GM18861 (cell line): ENCODE data around the gene MLXIP.
"Not testable (repeated sequence)": the region's sequence is repeated elsewhere in the genome, so short reads cannot be mapped to it uniquely, and the experiment has no call there.

Experiments
- ATAC-seq: cut with Tn5 transposase; IDR thresholded peaks from one replicate; pipeline ENCODE4 v1.9.1; 2021; ENCODE audit not compliant: unreplicated experiment

The MLXIP gene

GRCh38 chr12:122094137-122094734 lies 15.7 kb downstream of the MLXIP start:
- no peak for ATAC-seq

DNA sequence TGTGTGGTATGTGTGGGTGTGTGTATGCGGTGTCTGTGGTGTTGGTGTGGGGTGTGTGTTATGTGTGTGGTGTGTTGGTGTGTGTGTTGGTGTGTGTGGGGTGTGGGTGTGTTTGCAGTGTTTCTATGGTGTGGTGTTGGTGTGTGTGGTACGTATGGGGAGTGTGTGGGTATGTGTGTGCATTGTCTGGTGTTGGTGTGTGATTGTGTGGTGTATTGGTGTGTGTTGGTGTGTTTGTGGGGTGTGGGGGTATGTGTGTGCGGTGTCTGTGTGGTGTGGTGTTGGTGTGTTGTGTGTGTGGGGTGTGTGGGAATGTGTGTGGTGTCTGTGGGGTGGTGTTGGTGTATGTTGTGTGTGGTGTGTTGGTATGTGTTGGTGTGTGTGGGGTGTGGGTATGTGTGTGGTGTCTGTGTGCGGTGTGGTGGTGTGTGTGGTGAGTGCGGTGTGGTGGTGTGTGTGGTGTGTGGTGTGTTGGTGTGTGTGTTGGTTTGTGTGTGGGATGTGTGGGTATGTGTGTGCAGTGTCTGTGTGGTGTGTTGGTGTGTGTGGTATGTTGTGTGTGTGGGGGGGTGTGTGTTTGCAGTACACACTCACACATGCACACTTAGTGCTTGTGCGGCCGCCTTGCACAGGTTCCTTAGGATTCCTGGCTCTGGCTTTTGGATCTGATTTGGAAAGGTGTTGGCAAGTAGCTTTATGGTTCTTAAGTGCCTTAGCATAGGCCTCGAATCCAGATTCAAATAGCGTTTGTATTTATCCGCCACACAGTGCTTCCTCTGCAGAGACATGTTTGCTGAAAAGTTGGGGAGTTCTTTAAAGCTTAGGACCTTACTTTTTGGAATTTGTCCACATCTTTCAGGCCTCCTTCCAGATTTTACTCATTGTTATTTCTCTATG lies 16.4 kb downstream of the MLXIP start:
- ATAC-seq, result no peak

- ATAC-seq, result no peak
Observed at GRCh38 chr12:122096014-122096413, 17.5 kb downstream of the MLXIP start.

- no peak for ATAC-seq
Observed at GRCh38 chr12:122096591-122097149, 18.1 kb downstream of the MLXIP start.

DNA sequence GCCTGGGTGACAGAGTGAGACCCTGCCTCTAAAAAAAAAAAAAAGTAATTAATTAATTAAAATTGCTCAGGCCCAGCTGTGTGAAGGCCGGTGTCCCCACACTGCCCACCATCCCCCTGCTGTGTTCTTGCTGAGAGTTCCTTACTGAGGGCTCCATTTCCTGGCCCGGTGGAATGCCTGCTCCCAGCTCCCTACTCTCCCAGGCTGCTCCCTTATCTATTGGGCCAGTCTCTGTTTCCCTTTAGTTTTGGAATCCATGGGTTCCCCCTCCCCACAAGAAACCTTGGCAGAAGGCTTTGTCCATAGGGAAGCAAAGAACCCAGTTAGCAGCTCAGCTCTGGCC lies 19.0 kb downstream of the MLXIP start:
- no peak for ATAC-seq

- ATAC-seq, result no peak
Observed at GRCh38 chr12:122097927-122098756, 19.6 kb downstream of the MLXIP start.

GRCh38 chr12:122099280-122099749 lies 20.8 kb downstream of the MLXIP start:
- no peak for ATAC-seq

GRCh38 chr12:122099856-122100255 lies 21.3 kb downstream of the MLXIP start:
- no peak for ATAC-seq

- ATAC-seq, result no peak
Observed at GRCh38 chr12:122100568-122100967, 22.0 kb downstream of the MLXIP start.

DNA sequence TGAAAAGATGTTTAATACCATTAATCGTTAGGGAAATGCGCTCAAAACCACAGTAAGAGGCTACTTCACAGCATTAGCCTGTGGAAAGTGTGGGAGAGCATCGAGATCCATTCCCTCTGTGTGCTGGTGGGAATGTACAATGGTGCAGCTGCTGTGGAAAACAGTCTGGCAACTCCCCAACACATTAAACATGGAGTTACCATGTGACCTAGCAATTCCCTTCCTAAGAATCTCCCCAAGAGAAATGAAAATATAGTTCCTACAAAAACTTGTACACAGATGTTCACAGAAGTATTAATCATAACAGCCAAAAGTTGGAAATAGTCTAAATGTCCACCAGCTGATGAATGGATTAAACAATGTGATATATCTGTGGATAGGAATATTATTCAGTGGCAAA lies 23.8 kb downstream of the MLXIP start:
- ATAC-seq, result no peak

DNA sequence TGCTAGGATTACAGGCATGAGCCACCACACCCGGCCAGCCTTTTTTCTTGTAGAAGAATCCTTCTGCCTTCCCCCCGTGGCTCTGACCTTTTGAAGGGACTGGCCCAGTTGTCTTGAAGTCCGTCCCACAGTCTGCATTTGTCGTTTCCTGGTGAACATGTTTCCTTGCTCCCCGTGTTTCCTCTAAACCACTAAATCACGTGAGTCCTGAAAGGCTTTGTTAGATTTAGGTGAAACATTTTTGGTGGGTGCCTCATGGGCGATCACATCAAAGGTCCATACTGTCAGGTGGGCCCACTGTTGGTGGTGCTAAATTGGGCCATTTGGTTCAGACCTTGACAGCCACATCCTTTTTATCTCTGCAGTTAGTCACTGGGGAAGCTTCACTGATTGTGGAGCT lies 26.3 kb downstream of the MLXIP start:
- ATAC-seq, result no peak

DNA sequence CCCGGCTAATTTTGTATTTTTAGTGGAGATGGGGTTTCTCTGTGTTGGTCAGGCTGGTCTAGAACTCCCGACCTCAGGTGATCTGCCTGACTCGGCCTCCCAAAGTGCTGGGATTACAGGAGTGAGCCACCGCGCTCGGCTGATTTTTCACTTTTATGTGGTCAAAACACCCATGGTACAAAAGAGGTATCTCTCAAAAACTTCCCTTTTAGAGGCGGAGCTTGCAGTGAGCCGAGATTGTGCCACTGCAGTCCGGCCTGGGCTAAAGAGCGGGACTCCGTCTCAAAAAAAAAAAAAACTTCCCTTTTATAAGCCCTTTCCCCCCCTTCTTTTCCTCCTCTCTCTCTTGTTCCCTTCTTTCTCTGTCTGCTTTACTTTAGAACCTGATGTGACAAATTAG lies 26.9 kb downstream of the MLXIP start:
- ATAC-seq, result not testable (repeated sequence)

DNA sequence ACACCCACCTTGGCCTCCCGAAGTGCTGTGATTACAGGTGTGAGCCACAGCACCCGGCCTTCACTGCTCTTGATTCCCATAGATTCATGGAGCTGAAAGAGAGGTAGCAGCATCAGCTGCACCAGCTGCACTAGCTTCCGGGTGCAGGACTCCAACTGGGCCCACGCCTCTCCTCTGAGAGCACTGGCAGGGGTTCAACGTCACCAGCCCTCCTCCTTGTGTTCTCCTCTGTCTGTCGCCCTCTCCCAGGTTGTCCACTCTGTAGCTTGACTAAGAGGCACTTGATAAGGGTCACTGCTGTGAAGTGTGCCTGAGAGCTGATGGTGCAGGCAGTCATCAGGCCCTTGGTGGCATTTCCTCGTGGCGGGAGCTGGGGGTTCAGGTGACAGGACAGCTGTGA lies 28.3 kb downstream of the MLXIP start:
- no peak for ATAC-seq

DNA sequence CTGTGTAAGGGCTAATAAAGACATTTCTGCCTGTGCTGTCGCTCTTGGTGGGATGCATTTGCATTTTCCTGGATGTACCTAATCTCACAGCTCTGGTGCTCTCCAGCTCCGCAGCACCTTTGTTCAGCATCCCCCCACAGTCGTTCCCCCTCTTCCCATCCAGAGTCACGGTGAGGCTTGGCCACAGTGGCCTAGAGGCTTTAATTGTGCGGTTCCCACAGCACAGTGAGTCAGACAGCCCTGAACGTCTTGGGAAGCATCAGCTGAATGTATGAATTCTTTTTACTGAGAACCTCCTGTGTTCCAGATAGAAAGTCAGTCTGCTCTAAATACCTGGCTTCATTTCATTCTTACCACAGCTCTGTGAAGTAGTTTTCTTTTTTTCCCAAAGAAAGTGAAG lies 28.7 kb downstream of the MLXIP start:
- no peak for ATAC-seq

DNA sequence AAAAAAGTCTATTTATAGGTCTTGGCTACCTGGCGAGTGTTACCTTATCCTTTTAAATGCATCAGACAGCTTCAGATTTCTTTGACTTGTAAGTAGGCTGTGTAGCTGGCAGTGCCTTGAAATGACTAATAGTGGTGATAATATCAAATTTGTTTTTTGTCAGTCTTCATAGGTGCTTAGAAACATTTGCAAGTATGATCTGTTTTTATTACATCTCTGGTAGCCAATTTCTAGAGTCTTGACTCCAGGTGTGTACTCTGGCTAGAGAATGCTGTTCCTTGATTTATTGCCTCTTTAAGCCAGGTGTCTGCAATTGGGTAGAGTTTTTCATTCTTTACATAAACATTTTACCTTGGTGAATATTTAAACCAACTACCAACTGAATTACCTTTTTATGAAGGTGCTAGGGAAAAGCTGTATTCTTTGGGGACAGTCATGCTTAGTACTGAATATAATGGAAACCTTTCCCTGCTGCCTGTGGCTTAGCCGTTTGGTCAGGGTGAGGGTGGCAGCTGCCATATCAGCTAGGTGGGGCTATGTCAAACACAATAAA lies 32.6 kb downstream of the MLXIP start:
- no peak for ATAC-seq

- ATAC-seq, result no peak
Observed at GRCh38 chr12:122116707-122117535, 38.4 kb downstream of the MLXIP start.

DNA sequence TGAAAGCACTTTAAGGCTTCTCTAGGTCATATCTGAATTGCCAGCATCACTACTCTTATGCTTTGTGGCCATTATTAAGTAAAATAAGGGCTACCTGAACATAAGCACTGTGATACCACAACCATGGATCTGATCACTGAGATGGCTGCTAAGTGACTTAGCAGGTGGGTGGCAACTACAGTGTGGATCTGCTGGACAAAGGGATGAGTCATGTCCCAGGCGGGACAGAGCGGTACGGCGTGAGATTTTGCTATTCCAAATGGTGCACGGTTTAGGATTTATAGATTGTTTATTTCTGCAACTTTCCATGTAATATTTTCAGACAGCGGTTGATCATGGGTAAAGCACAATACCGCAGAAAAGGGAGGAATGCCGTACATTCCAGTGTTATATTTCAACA lies 39.4 kb downstream of the MLXIP start:
- ATAC-seq, result no peak

GRCh38 chr12:122121341-122121740 lies 42.8 kb downstream of the MLXIP start:
- not testable (repeated sequence) for ATAC-seq

DNA sequence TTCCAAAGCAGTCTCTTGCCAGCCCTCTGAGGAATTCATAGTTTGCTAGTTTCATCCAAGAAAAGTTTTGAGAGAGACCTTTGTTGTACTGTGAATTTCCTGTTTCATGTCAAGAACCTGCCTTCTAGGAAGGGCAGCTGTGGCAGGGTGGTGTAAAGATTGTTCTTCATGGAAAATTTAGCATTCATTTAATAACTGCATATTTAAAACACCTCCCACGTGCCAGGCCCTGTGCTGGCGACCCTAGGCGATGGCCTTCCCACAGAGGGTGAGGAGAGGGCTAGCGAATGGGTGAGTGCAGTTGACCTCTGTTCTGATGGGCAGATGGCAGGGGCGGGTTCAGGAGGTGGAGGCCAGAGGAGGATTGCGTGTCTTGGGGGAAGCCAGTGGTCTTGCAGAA lies 43.2 kb downstream of the MLXIP start:
- no peak for ATAC-seq
